Measurements from ENCODE around the gene SLC9A9.

SLC9A9 gene

GRCh38 chr3:143484846-143485512 lies 363.3 kb downstream of the SLC9A9 start:
- no peak for DNase-seq (ENCODE audit: low read depth)
- no peak overlapping the region for H3K4me3 ChIP-seq (ENCODE audit: control insufficient read depth, low read depth, low read length)
- TF ChIP-seq CTCF (IDR thresholded peaks at IDR 0.05; ENCODE audit: control insufficient read depth, insufficient read depth, low read depth, low read length, missing control alignments) = no peak

DNA sequence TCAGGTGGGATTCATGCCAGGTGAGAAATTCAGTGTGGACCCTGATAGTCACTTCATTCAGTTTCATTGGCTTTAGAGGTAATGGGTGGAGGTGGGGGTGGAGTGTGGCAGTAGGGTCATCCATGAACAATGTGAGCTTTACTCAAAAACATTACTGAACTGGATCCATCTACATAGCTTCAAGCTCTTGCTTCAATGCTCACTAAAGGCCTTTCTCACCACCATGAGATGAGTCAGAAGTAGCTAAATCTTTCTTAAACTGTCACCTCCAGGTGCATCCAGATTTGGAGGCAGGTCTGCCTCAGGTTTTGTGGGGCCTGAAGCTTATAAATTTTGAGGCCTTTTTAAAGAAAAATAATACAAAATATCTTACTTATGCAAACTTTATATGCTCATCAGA lies 365.1 kb downstream of the SLC9A9 start:
- no peak for TF ChIP-seq CTCF (IDR thresholded peaks at IDR 0.05; ENCODE audit: control insufficient read depth, insufficient read depth, low read depth, low read length, missing control alignments)
- DNase-seq (ENCODE audit: low read depth) = no peak
- no peak overlapping the region for H3K4me3 ChIP-seq (ENCODE audit: control insufficient read depth, low read depth, low read length)

DNA sequence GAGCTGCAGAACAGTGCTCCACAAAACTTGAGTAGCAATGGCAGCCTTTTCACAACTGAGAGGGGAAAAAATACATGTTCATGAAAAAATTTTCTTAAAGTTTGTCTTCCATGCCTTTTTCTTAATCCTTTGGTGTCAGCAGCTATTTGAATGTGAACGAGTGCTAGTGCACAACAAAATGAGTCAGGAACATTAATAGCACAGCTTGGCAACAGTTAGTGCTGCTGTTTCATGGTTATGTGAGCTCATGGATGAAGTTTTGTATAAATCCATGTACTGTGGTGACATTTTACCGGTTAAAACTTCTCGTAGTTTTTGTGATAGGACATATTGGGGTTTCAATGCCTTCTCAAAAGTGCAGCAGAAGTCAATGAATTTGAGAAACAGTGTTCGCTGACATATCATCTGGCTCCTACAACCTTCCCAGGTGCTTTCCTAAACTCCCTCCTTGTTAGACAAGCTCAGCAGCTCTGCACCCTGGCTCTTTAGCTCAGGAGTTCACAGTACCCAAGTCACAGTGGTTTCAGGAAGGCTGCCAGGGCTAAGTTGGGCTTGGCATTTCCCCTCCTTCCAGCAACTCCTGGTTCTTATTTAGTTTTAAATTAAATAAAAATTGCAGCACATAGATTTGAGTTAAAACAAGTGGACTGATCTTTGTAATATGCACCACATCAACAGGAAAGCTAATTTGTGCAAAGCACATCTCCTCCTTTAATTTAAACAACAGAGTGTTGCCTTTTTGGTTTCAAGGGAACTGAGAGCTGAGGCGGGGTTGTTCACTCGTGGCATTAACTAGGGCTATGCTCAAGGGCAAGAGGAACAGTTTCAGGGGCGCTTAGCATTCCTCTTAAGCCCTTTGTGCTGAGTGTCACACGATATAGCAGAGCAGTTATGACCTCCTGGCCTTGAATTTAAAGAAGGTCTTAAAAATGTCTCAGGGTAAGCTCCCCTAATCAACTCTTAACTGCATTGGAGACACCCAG lies 365.9 kb downstream of the SLC9A9 start:
- no peak for DNase-seq (ENCODE audit: low read depth)
- H3K4me3 ChIP-seq (ENCODE audit: control insufficient read depth, low read depth, low read length) = no peak overlapping the region
- TF ChIP-seq CTCF (IDR thresholded peaks at IDR 0.05; ENCODE audit: control insufficient read depth, insufficient read depth, low read depth, low read length, missing control alignments) = no peak

DNA sequence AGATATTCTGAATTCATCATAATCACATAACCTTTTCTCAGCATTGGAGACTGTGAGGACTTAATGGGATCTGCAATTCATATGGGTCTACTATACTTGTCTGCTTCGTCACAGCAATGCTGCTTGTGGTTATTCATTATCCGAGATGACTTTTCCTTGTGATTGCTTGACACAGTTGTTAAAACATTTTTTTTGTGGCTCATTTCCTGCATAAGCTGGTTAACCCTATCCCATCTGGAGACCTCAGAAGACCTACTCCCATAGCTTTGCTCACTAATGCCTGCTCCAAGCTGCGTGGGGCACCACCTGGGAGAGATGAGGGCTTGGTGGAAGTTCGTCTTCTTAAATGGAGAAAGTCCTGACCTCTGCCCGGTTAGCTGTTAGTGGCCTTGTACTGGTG lies 367.9 kb downstream of the SLC9A9 start:
- peak; percentile 27 for DNase-seq (ENCODE audit: low read depth)
- H3K4me3 ChIP-seq (ENCODE audit: control insufficient read depth, low read depth, low read length) = no peak overlapping the region
- TF ChIP-seq CTCF (IDR thresholded peaks at IDR 0.05; ENCODE audit: control insufficient read depth, insufficient read depth, low read depth, low read length, missing control alignments) = no peak

DNA sequence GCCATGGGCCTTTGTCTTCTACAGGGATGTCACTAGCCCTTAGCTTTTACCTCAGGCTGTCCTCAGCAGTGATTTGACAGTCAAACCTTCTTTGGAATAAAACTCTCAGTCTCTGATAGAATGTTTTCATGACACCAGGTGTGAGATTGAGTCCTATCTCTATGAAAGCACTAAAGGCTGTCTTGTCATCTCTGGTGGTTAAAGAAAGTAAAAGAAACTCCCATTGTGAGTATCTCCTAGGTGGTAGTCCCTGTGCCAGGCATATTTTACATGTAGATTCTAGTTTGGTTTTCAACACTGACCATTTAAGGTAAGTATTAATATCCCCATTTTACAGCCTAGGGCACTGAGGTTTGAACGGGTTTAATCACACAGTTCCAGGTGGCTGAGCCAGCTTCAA lies 368.5 kb downstream of the SLC9A9 start:
- no peak overlapping the region for H3K4me3 ChIP-seq (ENCODE audit: control insufficient read depth, low read depth, low read length)
- no peak for TF ChIP-seq CTCF (IDR thresholded peaks at IDR 0.05; ENCODE audit: control insufficient read depth, insufficient read depth, low read depth, low read length, missing control alignments)
- no peak for DNase-seq (ENCODE audit: low read depth)

- DNase-seq (ENCODE audit: low read depth) = no peak
- TF ChIP-seq CTCF (IDR thresholded peaks at IDR 0.05; ENCODE audit: control insufficient read depth, insufficient read depth, low read depth, low read length, missing control alignments) = no peak
- no peak overlapping the region for H3K4me3 ChIP-seq (ENCODE audit: control insufficient read depth, low read depth, low read length)
These were observed 370.1 kb downstream of the SLC9A9 start for GRCh38 chr3:143478115-143478693.

All from AG09309 (cell line).